Liver (tissue), 9 donors: ENCODE data around the gene KCTD5. TPM values are rescaled to one million over a fixed set of nuclear protein-coding genes. Genes with fewer than 3 reads are reported as not detected.
"Not testable (repeated sequence)": the region's sequence is repeated elsewhere in the genome, so short reads cannot be mapped to it uniquely, and the experiment has no call there.

Experiments
- DNase-seq: peaks from one replicate; pipeline ENCODE4 v3.0.0-alpha.2; 2017; ENCODE audit warnings: low spot score
- H3K27ac ChIP-seq, 2 donors: one replicate each; pipeline ENCODE4 v1.7.0; 2013; ENCODE audit warnings: inconsistent platforms in 2 of 2, low read length in 2 of 2, control low read depth in 1 of 2, low read depth in 1 of 2, mild to moderate bottlenecking in 1 of 2
- H3K27me3 ChIP-seq, 4 donors: one replicate each; pipeline versions ENCODE4 v1.6.1 to v1.7.0; 2013; ENCODE audit warnings: low read length in 3 of 4, inconsistent platforms in 1 of 4, mild to moderate bottlenecking in 1 of 4, moderate library complexity in 1 of 4; ENCODE audit not compliant: control insufficient read depth in 4 of 4, insufficient read depth in 4 of 4
- H3K36me3 ChIP-seq, 4 donors: one replicate each; pipeline versions ENCODE4 v1.6.1 to v1.7.0; 2013; ENCODE audit warnings: low read length in 3 of 4, mild to moderate bottlenecking in 3 of 4, low read depth in 1 of 4, moderate library complexity in 1 of 4; ENCODE audit not compliant: control insufficient read depth in 4 of 4, insufficient read depth in 3 of 4
- H3K4me1 ChIP-seq, 4 donors: one replicate each; pipeline versions ENCODE4 v1.6.1 to v1.7.0; 2013; ENCODE audit warnings: low read length in 3 of 4, mild to moderate bottlenecking in 3 of 4, moderate library complexity in 1 of 4; ENCODE audit not compliant: control insufficient read depth in 4 of 4, insufficient read depth in 4 of 4
- H3K4me3 ChIP-seq, 3 donors: one replicate each; pipeline versions ENCODE4 v1.6.1 to v1.7.0; 2013; ENCODE audit warnings: low read length in 3 of 3, control low read depth in 1 of 3, low read depth in 1 of 3, mild to moderate bottlenecking in 1 of 3
- H3K9ac ChIP-seq, 2 donors: one replicate each; pipeline ENCODE4 v1.7.0; 2013; ENCODE audit warnings: low read length in 2 of 2, mild to moderate bottlenecking in 2 of 2, moderate library complexity in 2 of 2, control low read depth in 1 of 2, low read depth in 1 of 2
- H3K9me3 ChIP-seq, 4 donors: one replicate each; pipeline versions ENCODE4 v1.6.1 to v1.7.0; 2013; ENCODE audit warnings: low read length in 3 of 4; ENCODE audit not compliant: control insufficient read depth in 4 of 4
- FOXA1 ChIP-seq: IDR thresholded peaks from 2 replicates; pipeline ENCODE4 v1.6.1; 2016; ENCODE audit warnings: antibody characterized with exemption
- GABPA ChIP-seq, 2 donors: IDR thresholded peaks in 1 of 2; conservative IDR thresholded peaks in 1 of 2; 2 replicates each; pipeline ENCODE4 v1.6.1; 2016; ENCODE audit warnings: antibody characterized with exemption in 2 of 2, mild to moderate bottlenecking in 1 of 2, moderate library complexity in 1 of 2
- HNF4G ChIP-seq: IDR thresholded peaks from 2 replicates; pipeline ENCODE4 v1.6.1; 2016; ENCODE audit warnings: antibody characterized with exemption
- RAD21 ChIP-seq, 2 donors: IDR thresholded peaks; 2 replicates each; pipeline ENCODE4 v1.6.1; 2016; ENCODE audit warnings: antibody characterized with exemption in 2 of 2, mild to moderate bottlenecking in 2 of 2
- REST ChIP-seq: IDR thresholded peaks from 2 replicates; pipeline ENCODE4 v1.6.1; 2016; ENCODE audit warnings: antibody characterized with exemption, mild to moderate bottlenecking
- RXRA ChIP-seq, 2 donors: IDR thresholded peaks; 2 replicates each; pipeline ENCODE4 v1.6.1; 2017 to 2018; ENCODE audit warnings: antibody characterized with exemption in 2 of 2, mild to moderate bottlenecking in 1 of 2
- SP1 ChIP-seq: IDR thresholded peaks from 2 replicates; pipeline ENCODE4 v1.6.1; 2018; ENCODE audit warnings: antibody characterized with exemption, mild to moderate bottlenecking
- ZBTB33 ChIP-seq: IDR thresholded peaks from 2 replicates; pipeline ENCODE4 v1.6.1; 2016; ENCODE audit warnings: antibody characterized with exemption
- WGBS: extraction: QIAGEN DNeasy Blood & Tissue Kit; methylation state at CpG from one replicate; pipeline ENCODE4 v1.1.7; 2013; 5-methylcytosine and 5-hydroxymethylcytosine counted together
- polyA plus RNA-seq, 2 donors: library from polyadenylated mRNA; stranded (reverse) in 1 of 2; unstranded in 1 of 2; fragments of 200-250 nt in 1 of 2; fragments of >200 nt in 1 of 2; fragmentation: Nextera tagmentation in 1 of 2; extraction: Ambion mirVana in 1 of 2; gene quantifications; one replicate each; pipeline versions ENCODE4 v1.2.1 to v1.2.3, GENCODE V29; 2013 to 2015
- total RNA-seq, 2 donors: library from RNA; depleted of rRNA; stranded (reverse); fragments of >200 nt; gene quantifications; one replicate each; pipeline ENCODE4 v1.2.3, GENCODE V29; 2014
- TF ChIP-seq, protein P1 (sequence below): fragments of 150-350 bp; IDR thresholded peaks from 2 replicates; pipeline ENCODE4 v1.5.1; 2017; ENCODE audit warnings: improper control_type of control experiment, low read depth, low read length; ENCODE audit not compliant: missing input control
- donor health status: healthy.
- donor health status: healthy.
- donor health status: healthy.
- donor health status: healthy.
- donor health status: healthy.

Gene KCTD5
- total and polyA plus RNA-seq, 4 donors = 8.3 to 14.2 (median 11.5) TPM

- 41% methylated on average over 21 of the region's 21 CpGs for WGBS
- H3K4me3 ChIP-seq = not testable (repeated sequence)
Measured at GRCh38 chr16:2660755-2661373, 21.5 kb upstream of the KCTD5 start.

GRCh38 chr16:2663553-2664546 is 18.5 kb upstream of the KCTD5 start:
- no peaks in the 10 kb centered on the region for H3K27me3 ChIP-seq
- no peak overlapping the region for H3K27ac ChIP-seq
- DNase-seq = no peak
- H3K4me1 ChIP-seq = peaks cover 2 to 10% (median 3%) of the 10 kb centered on the region in 4 donors
- TF ChIP-seq GABPA (IDR thresholded peaks at IDR 0.05 in 1 of 2, conservative IDR thresholded peaks at IDR 0.05 in 1 of 2) = no peak
- no peak for TF ChIP-seq RXRA (IDR thresholded peaks at IDR 0.05)
- TF ChIP-seq REST = no peak
- no peak for TF ChIP-seq FOXA1
- no peak for TF ChIP-seq ZBTB33
- TF ChIP-seq HNF4G = no peak
- no peak for TF ChIP-seq SP1
- H3K4me3 ChIP-seq = no peak overlapping the region
- H3K9me3 ChIP-seq = no peaks in the 10 kb centered on the region
- H3K36me3 ChIP-seq = peaks cover 2 to 4% (median 3%) of the 10 kb centered on the region in 4 donors
- 71% methylated on average over 23 of the region's 23 CpGs for WGBS
- H3K9ac ChIP-seq = no peak overlapping the region

More at GRCh38 chr16:2660755-2661373, 21.5 kb upstream of the KCTD5 start:
- not testable (repeated sequence) for H3K36me3 ChIP-seq, H3K9ac ChIP-seq, H3K9me3 ChIP-seq, H3K27ac ChIP-seq, H3K27me3 ChIP-seq, DNase-seq
- peak; percentile 55 to 68 for TF ChIP-seq RAD21 (IDR thresholded peaks at IDR 0.05)
- TF ChIP-seq, protein P1, sequence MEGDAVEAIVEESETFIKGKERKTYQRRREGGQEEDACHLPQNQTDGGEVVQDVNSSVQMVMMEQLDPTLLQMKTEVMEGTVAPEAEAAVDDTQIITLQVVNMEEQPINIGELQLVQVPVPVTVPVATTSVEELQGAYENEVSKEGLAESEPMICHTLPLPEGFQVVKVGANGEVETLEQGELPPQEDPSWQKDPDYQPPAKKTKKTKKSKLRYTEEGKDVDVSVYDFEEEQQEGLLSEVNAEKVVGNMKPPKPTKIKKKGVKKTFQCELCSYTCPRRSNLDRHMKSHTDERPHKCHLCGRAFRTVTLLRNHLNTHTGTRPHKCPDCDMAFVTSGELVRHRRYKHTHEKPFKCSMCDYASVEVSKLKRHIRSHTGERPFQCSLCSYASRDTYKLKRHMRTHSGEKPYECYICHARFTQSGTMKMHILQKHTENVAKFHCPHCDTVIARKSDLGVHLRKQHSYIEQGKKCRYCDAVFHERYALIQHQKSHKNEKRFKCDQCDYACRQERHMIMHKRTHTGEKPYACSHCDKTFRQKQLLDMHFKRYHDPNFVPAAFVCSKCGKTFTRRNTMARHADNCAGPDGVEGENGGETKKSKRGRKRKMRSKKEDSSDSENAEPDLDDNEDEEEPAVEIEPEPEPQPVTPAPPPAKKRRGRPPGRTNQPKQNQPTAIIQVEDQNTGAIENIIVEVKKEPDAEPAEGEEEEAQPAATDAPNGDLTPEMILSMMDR = peak; percentile 44
- H3K4me1 ChIP-seq = peaks cover 2 to 10% (median 5%) of the 10 kb centered on the region in 4 donors
